HG02943 (cell line): ENCODE data around the gene NEUROG1.

Source experiments
- ATAC-seq: cut with Tn5 transposase; IDR thresholded peaks from one replicate; pipeline ENCODE4 v1.9.1; 2021; ENCODE audit warnings: mild to moderate bottlenecking, low read depth, moderate library complexity; ENCODE audit not compliant: unreplicated experiment

The NEUROG1 gene, protein sequence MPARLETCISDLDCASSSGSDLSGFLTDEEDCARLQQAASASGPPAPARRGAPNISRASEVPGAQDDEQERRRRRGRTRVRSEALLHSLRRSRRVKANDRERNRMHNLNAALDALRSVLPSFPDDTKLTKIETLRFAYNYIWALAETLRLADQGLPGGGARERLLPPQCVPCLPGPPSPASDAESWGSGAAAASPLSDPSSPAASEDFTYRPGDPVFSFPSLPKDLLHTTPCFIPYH

DNA sequence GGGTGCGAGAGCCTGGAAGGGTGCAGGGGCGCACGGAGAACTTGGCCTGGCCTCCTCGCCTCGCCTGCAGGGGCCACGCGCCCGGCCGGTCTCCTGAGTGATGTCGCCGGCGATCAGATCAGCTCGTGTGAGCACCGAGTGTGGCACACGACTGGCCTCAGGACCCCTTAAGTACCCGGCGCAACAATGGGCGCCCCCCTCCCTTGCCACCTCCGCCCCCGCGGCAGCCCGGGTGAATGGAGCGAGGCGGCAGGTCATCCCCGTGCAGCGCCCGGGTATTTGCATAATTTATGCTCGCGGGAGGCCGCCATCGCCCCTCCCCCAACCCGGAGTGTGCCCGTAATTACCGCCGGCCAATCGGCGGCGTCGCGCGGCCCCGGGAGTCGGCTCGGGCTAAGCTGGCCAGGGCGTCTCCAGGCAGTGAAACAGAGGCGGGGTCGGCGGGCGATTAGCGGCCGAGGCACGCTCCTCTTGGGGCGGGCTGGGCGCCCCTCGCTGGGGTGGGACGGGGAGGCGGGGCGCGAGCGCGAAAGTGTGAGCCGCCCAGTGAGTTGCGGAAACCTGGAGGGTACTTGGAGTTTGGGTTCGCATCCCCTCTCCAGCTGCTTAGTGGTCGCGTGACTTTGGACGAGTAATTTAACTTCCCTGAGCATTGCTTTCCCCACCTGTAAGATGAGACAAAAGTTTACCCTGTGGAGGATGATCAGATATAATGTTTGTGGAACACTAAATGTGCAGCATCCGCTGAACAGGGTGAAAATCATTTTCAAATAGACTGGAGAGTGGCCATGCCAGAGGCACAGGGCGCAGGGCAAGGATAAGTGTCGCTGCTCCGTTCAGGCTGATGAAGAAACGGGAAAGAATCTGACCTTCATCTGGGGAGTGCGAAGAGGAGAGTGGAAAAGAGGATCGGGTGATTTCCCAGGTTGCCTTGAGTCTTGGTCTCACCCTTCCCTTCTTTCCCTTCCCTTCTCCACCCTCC is at the start of gene NEUROG1:
Gene NEUROG1, minus strand, starts transcription at position 145 of the 982 bp plus-strand sequence. CDS start 274 bp downstream, outside the sequence.
- ATAC-seq: no peak

DNA sequence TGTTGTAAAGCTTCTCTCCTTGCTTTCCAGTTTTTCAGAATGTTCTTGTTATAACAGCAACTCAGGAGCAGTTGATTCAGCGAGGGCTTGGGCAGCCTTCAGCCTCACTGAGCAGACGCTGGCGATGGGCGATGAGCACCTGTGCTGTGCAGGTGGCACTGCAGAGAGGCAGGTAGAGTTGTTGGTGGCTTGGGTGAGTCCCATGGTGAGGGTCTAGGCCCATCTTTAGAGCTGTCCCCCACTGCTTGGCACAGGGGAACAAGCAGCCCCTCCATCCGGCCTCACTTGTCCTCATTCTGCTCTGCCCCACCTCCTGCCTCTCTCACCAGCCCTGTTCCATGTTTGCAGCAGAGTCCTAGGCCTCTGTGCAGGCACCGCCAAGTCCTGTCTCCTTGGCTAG is 49.2 kb upstream of the NEUROG1 start:
- no peak for ATAC-seq

DNA sequence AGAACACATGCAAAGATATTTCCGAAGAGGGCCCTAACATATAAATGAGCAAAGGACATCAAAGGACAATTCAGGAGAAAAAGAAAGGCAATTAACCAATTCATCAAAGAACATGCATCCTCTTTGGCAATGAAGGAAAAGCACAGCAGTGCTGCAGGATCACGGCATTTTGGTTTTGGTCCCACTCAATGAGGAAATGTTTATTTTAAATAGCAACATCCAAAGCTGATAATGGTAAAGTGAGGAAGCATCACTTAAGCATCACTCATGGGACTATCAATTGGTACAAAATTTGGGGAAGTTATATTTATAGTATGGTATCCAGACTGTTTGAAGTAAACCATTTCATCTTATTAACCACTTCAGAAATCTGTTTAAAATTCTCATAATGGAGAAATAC is 48.5 kb upstream of the NEUROG1 start:
- ATAC-seq: no peak

DNA sequence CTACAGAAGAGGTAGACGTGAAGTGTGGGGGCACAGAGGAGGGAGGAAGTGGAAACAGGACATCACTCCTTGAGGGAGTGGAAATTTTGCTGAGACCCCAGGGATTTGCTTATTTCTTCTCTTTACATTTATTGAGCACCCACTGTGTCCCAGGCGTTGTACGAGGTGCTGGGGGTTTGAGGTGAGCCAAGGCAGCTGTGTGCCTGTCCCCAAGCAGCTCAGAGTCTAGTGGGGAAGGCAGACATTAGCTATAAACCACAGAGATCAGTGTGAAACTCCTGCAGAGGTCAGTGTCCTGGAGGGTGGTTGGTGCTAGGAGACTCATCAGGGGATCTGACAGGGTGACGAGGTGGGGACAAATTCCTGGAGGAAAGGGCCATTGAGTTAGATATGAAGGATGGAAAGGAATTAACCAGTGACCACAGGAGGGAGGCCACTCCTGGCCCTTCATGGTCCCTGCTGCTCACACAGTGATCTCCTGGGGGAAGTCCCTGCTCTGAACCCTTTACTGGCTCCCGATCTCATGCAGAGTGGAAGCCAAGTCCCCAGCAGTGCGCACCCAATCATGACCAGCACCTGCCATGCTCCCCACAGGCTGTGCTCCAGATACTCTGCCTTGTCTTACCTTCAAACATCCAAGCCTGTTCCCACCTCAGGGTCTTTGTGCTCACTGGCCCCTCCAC is 46.5 kb upstream of the NEUROG1 start:
- ATAC-seq: no peak

DNA sequence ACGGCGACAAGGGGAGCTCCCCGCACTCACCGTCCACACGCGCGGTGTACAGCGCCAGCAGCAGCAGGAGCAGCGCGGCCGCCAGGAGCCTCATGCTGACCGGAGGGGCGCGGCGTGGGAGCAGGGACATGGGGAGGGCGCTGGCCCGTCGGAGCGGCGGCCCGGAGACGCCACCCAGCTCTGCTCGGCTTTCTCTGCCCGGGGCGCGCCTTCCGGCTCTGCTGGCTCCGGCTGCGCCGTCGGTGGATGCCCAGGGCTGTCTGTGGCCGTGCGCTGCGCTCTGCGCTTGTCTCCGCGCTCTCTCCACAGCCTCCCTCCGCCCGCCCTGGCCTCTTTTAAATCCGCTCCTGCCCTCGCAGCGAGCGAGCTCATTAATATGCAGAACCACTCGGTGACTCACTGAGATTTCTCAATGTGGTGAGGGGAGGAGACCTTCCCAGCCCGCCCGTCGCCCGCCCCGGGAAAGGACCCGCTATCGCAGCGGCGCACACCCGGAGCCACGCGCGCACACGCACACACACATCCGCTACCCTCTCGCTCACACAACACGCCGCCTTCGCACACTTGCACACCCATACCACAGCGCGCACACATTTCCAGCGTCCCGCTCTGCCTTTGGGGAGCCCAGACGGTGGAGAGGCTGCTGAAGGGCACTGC is 43.0 kb upstream of the NEUROG1 start, which contains the start of gene CXCL14:
Gene CXCL14, minus strand, starts transcription at position 307 of the 657 bp plus-strand sequence. Its CDS starts 213 bp downstream, at position 94.
- ATAC-seq: no peak

DNA sequence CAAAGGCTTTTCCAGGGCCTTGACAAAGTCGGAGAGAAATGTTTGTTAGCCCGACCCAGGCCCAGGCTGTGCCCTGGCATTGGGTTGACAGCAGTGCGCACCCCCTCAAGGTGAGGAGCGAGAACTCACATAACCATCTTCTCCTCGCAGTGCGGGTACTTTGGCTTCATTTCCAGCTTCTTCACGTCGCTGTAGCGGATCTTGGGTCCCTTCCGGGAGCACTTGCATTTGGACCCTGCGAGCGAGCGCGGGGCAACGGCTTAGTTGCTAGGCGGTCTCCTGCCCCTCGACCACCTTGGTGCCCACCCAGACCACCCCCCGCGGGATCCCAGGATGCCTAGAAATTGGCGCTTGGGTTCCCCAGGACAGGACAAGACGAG is 42.5 kb upstream of the NEUROG1 start:
- no peak for ATAC-seq

DNA sequence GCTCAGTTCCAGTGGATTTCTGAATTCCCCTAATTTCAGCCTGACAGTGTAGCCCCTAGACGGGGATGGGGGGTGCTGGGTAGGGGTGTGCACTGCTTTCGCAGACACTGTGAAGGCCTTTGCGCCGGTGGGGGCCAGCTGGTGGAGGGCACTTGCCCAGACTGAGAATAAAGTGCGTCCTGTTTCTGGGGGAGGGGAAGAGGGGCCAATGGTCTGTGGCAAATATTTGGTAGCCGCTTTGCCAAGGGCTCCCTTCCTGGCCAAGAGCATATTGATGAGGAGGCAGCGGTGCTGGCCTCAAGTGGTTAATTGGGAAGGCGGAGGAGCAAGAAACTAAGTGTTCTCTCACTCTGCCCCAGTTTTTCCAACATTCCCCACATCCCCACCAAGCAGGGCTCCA is 41.7 kb upstream of the NEUROG1 start:
- no peak for ATAC-seq

DNA sequence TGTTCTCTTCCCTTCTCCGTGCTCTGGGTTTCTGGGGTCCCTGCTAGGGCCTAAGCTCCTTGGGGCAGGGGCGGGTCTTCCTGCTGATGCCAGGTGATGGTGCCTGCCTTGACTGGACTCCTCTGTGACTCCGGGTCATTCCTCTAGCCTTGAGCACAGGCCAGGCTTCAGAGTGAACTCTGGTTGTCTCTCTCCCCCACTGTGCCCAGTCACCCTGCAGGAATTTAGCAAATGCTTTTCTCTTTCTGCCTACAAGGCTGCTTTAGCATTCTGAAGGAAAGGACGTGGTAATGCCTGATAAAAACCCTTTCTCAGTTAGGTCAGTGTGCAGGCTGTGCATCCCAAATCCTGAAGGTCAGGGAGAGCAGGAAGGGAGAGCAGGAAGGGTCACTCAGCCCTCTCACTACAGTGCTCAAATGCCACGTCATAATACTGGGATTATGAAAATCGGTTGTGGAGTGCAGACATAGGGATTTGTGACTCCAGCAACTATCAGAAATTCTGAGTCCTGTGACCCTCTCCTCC is 40.4 kb upstream of the NEUROG1 start:
- no peak for ATAC-seq

DNA sequence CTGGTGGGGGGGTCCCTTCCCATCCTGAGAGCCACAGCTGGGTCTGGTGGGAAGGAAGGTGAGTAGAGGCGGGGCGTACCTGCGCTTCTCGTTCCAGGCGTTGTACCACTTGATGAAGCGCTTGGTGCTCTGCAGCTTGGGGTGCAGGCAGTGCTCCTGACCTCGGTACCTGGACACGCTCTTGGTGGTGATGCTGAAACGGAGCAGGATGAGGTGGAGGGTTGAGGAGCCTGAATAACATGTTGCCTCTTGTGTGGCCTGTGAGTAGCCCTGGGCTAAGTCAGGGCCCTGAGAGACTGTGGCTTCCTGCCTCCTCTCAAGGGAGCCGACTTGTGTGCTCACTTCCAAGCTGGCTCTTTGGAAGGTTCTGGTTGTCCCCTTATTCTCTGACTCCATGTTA is 38.7 kb upstream of the NEUROG1 start:
- no peak for ATAC-seq

DNA sequence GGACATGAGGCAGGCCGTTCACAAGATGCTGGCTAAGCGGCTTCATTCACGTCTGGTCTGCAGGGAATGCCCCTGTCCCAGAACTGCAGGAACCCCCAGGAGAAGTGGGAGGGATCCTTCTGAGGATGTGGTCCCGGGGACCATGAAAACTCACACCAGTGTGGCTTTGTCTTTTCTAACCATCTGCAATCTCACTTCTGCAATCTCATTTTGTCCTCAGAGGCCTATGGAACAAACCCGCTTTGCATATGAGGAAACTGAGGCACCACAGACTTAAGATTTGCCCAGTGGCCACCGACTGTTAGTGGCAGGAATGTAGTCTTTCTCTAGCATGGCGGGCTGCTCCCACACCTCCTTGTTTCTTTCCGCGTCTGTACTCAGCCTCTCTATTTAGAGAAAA is 36.1 kb upstream of the NEUROG1 start:
- ATAC-seq: no peak

DNA sequence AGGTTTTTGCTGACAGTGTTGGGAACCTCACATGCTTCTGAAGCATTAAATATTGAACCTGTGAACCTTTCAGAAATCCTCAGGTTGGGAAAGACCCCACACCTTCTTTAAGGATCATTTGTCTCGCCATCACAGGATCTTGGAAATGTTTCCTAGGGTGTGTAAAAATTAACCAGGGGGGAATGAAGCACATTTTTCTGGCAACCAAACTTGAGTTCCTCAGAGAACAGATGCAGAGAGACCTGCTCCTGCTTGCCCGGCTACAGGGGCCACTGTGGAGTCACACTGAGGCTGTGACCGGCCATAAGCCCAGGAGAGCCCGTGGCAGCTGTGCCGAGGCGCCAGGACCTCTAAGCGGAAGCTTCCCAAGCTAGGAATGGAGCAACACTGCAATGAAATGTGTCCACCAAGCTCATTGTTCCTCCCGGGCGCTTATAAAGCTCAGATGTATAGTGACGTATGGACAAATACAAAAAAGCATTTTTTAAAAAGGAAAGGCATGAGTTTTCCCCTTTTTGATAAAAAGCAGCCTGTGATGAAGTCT is 35.4 kb upstream of the NEUROG1 start:
- no peak for ATAC-seq

DNA sequence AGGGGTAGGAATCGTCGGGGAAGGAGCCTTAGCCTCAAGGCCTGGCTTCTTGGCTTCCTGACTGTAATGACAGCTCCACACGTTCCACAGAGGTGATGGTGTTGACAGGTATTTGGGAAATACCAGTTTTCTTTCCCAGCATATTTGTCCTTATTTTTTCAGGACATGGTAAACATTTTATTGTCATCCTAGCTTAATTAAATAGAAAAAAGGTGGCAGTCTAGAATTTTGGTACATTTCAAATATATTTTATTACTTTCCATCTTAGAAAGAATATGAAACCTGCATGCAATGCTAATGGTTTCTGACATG is 34.6 kb upstream of the NEUROG1 start:
- ATAC-seq: no peak

DNA sequence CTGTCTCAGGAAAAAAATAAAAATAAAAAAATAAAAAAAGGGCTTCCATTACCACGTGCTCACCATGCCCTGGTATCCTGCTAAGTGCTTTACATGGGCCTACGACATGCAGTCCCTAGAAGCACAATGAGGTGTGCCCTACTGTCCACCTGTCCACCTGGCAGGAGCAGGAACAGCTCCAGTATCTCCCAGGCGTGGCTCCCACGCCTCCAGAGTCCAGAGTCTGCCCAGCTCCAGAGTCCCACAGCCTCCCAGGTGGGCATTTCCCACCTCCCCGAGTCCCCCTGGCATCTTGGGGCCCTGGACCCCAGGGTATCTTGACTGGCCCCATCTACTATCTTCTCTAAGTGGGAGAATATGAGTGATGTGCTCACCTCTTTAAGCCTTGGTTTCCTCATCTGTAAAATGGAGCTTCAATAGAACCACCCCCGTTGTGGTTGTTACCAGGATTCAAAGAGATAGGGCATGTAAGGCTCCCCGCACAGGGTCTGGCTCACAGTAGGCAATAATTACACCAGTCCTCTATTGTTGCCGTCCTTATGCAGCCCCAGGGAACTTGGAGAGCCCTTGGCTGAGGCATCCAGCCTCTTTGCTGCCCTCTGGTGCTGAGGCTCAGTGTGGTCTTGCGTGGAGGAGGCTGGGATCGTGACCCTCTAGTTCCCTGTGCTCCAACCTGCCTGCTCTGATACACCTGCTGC is 34.1 kb upstream of the NEUROG1 start:
- no peak for ATAC-seq

DNA sequence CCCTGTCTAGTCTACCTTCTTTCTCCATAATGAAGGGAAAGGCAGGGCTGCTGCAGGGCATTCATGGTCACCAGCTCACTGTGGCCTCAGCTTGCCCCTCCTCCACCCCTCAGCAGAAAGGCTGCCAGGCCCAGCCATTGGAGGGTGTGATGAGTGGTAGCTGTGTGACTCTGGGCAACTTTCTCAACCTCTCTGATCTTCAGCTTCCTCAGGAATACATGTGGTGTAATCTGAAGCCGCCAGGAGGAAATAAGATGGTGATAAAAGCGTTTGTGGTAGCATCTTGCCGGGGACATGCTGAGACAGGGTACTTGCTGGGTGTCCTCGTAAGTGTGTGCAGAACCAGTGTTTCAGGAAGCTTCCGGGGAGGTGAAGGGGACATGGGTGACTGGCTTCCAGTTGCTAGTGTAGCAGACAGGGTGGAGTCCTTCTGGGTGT is 33.2 kb upstream of the NEUROG1 start:
- ATAC-seq: no peak

DNA sequence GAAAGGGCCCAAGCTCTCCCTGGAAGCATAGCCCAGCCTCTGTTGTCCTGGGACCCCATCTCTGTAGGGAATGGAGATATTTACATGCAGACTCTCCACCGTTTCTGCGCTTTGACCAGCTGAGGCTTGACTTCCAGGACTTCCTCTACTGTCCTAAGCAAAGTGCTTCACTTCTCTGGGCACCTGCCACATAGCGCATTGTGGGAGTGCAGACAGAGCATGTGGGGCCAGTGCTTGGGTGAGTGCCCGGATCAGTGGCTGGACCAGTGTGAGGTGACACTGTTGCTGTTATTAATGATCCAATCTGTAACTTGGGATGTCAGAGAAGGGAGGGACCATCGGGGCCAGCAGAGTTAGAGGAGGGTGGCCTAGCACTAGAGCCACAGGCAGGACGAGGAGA is 32.5 kb upstream of the NEUROG1 start:
- ATAC-seq: no peak

DNA sequence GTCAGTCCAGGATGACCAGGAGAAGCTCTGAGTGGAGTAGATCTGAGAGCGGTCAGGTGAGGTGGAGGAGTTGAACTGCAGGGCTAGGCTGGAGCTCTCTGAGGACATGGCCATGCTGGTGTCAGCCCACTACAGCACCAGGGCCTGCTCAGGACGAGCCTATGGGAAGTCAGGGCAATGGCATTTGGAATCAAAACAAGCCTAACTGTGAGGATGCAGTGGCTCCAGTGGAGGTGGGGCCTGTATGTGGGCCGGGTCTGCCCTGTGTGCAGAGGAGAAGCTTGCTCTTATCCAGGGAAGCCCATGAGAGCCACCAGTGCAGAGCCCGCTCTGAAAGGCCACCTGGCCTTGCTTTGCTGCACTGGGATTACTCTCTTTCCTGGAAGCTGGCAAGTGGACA is 31.9 kb upstream of the NEUROG1 start:
- ATAC-seq: no peak

DNA sequence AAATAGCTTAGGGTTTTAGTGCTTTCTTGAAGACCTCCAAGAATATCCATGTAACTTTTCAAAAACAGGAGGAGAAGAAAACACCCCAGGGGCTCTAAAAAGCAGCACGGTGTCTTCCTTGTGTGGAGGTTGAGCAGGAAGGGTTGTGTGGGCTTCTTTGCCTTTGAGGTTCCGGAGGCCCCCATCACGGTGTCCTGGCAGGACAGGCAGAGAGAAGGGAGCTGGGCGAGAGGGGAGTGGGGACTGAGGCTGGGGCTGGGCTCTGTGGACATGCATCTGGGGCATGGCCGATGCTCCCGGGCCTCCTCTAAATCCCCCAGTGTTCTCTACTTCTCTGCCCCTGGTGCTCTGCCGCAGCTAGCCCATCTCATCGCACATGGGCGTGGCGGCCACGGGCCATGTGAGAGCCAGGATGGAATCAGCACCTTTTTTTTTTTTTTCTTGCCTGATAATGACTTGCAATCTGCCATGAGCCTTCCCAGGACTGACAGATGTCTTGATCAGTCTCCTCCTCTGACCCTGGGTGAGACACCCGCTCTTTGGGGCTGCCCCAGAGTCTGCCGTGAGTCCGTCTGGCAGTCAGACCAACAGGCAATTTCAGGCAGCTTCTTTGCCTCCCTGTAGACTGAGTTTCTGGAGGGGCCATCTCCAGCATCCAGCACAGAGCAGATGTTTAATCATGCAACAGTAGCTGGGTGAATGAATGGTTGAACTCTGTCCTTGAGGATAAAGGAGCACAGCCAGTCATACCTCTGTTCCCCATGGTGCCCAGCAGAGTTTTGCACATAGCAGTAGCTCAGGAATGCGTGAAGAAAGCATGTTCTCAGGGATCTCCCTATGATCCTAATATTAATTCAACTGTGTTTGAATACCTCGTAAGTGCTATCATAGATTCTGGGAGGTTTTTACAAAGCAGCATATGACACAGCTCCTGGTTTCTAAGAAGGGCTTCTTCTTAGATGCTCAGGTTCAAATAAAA is 30.9 kb upstream of the NEUROG1 start:
- no peak for ATAC-seq

DNA sequence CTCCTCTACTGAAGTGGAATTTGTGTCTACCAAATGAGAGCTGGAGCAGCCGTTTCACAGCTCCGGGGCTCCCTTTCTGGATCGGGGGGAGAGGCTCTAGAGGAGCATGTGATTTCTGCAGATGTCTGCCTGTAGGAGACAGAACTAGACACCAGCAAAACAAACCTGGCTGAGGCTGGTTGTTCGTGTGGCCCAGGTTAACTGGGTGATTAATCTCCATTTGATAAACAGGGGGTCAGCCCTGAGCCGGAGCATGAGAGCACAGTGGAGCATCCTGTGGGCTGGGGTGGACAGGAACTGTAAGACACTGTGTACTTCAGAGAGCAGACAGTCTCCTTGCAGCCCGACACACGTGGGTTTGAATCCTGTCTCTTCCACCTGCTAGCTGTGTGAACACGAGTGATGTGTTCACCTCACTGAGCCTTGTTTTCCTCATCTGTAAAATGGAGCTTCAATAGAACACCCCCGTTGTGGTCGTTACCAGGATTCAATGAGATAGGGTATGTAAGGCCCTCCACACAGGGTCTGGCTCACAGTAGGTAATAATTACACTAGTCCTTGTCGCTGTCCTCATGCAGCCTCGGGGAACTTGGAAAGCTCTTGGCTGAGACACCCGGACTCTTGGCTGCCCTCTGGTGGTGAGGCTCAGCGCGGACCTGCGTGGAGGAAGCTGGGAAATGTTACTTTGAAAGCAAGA is 30.1 kb upstream of the NEUROG1 start:
- ATAC-seq: no peak
